Suppressor macrophage treated with lipopolysaccharide for 1 hour (primary cell): Measurements from ENCODE around the gene PCDH7.
A peak's percentile ranks its signal among the peaks of the same experiment; 100 is the strongest.

Experiments
- DNase-seq, 3 donors: peaks; one replicate each; pipeline ENCODE4 v3.0.0-alpha.2; 2020 to 2022

PCDH7 gene

GRCh38 chr4:30727409-30727808 lies 7.2 kb downstream of the PCDH7 start:
- DNase-seq: no peak

GRCh38 chr4:30728311-30728710 lies 8.1 kb downstream of the PCDH7 start:
- no peak for DNase-seq

DNA sequence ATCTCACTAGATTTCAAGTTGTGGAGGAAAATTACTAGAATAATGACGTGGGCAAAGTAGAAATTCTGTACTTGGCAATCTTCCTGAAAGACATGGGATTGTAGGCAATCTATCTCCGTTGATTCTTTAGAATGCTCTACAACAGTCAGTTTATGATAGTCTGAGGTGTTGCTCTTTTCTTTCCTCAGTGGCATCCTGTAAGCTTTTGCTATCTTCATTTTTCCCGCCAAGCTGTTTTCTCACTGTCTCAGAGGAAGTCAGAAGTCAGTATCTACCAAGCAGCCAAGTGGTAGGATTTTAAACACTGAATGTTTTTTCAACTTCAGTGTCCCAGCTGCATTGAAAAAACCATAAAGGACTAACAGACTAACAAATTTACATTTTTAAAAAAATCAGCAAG lies 23.7 kb downstream of the PCDH7 start:
- no peak for DNase-seq

GRCh38 chr4:30744386-30744785 lies 24.2 kb downstream of the PCDH7 start:
- no peak for DNase-seq

GRCh38 chr4:30744957-30745640 lies 24.9 kb downstream of the PCDH7 start:
- no peak for DNase-seq

DNA sequence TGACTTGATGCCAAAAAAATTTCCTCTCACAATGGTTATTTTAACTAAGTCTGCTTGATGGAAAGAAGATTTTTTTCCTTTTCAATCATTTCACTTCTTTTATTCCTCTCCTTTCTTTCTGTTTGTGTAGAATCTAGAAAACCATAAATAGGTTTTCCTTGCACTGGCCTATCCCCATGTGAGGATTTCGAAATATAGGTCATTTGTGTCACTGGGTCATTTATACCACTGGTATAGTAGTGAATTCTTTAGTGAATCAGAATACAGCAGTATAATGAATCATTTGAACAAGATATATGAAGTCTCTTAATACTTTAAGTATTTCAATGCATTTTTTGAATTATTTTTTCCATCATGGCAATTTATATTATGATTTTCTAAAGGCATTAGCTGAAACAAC lies 26.6 kb downstream of the PCDH7 start:
- DNase-seq: no peak

- no peak for DNase-seq
Observed at GRCh38 chr4:30753316-30753715, 33.1 kb downstream of the PCDH7 start.

DNA sequence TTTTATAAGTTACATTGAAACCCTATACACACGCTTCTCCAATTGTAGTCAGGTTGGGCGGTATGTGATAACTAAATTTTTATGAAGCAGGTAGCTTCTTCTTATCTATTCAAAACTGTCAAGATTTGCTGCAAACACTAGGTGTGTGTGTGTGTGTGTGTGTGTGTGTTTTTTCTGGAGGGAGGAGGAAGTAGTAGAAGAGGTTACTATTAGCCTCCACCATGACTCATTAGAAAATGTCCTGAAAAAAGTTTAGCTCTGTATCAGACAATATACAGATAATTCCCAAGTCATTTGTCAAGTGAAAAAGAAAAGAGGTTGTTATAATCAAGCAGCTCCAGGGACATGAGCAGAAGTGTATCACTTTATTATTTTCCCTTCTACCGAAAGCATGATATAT lies 33.9 kb downstream of the PCDH7 start:
- peak in 1 of 3 donors; percentile 2 for DNase-seq

- no peak for DNase-seq
Observed at GRCh38 chr4:30755346-30755745, 35.2 kb downstream of the PCDH7 start.

DNA sequence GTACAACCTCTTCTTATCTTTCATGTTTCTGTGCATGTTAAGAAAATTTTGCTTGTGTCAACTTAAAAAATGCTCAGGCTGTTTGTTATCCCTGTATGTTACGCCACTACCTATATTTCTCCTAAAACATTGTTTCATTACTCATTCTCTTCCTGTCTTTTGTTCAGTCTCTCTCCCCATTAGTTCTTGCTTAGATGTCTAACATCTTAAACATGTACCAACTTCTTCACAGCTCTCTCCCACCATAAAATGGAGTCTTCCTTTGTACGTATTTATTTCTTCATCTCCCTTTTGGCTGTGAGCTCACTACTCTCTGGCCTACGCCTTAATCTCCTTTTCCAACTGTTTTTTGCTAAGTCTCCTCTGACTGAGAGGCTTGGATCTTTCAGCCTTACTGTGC lies 36.4 kb downstream of the PCDH7 start:
- DNase-seq: no peak

DNA sequence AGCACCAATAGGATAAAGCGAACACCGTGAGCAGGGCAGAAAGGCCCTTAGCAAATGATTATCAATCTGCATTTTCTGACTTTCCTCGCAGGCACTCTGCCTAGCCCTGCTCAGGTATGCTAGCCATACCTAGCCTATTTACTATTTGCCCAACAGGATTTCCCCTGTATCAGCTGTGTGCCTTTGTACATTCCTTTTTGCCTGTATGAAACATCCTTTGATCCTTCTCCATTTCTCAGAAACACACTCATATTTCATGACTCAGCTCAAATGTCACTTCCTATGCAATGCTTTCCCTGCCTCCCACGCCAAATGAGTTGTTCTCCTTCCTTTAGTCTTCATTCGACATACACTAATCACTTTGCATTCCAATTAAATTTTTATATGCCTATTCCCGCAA lies 37.2 kb downstream of the PCDH7 start:
- peak; percentile 12 to 60 (median 33) for DNase-seq

DNA sequence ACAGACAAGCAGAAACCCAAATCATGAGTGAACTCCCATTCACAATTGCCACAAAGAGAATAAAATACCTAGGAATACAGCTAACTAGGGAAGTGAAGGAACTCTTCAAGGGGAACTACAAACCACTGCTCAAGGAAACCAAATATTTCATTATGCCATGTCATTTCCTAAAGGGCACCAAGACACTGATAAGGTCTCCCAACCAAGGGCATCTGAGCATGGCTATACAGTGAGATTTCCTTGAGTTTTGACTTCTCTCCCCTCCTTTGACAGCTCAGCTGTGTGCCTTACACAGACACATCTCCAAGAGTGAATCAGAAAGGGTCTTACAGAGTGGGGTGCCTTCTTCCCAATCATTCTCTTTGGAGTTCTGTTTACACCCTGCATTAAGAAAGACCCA lies 40.4 kb downstream of the PCDH7 start:
- DNase-seq: no peak

GRCh38 chr4:30763321-30763727 lies 43.2 kb downstream of the PCDH7 start:
- no peak for DNase-seq

GRCh38 chr4:30765022-30765421 lies 44.9 kb downstream of the PCDH7 start:
- DNase-seq: no peak

DNA sequence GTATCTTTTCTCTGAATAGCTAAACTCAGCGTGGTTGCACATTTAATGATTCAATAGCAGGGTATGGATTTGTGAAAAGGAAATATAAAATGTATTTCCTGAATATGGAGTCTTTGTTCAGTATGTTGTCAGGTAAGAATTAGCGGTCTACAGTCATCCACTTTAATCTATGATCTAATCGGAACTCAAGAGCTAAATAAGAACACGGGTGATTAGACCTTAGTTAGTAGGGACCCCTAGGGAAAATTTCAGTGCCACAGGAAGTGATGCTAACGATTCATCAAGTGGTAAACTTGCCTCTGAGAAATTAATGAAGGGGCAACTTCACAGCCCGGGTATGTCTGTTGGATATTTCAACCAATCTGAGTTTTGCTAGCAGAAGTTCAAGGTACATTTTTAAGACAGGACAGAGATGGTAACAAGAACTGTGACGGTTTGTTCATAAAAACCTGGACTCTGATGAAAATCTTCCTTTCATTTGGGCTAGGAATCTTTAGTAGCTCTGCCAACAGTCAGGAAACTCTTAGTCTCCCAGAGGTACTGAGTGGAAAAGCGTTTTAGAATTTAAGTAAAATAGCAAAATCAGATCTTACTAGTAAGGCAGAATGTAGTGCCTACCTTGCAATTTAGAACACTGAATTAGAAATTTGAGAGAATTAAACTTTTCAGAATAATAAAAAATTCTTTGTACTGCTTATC lies 47.1 kb downstream of the PCDH7 start:
- DNase-seq: no peak

- DNase-seq: no peak
Observed at GRCh38 chr4:30768277-30768676, 48.1 kb downstream of the PCDH7 start.

DNA sequence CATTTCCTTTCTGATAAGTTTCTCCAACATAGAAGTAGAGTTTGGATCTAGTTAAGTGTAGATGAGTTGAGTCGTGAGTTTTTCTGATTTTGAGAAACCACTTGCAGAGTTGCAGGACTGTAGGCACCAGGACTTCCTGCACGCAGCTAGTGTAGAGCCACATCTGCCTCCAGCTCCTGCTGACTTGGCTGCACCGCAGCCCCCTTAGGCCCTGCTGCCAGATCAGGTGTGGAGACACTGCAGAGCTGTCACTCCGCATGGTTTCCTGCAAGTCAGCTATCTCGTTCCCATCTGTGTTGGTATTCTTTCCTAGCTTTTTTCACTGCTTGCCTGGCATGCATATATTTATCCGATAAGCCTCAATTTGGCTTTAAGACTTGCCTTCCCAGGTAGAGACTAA lies 48.9 kb downstream of the PCDH7 start:
- DNase-seq: no peak

GRCh38 chr4:30770049-30770549 lies 49.9 kb downstream of the PCDH7 start:
- DNase-seq: no peak

DNA sequence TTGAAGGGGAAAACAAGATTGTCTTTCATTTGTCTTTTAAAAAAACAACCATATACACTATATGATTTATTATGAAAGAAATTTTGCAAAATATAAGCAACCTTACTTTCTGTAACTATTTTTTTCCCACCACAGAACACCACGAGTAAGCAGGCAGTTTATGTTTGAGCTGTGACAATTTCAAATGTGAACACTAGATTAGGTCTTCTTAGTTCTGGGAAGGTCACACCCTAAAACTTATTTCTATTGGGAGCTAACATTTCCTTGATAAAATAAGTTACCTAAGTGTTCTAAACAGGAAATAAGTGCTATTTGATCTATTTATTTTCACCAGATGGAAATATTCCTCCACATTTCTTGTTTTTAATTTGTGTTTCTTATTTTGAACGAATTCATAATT lies 50.6 kb downstream of the PCDH7 start:
- no peak for DNase-seq

DNA sequence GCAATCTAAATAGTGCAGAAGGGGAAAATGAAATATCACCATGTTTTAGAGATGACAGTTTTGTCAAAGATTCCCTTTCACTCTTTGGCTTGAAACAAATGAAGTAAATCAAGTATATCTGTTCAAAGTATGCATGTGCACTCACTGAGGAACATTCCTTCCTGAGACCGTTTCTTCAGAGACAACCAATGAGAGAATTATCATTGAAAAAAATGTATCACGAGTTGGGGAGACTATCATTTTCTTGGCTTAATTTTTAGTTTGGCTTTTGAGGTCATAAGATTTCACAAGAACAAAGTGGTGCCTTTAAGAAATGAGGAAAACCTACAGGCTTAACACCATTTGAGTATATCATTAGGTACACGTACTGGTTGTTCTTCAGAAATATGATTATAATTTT lies 56.3 kb downstream of the PCDH7 start:
- no peak for DNase-seq

DNA sequence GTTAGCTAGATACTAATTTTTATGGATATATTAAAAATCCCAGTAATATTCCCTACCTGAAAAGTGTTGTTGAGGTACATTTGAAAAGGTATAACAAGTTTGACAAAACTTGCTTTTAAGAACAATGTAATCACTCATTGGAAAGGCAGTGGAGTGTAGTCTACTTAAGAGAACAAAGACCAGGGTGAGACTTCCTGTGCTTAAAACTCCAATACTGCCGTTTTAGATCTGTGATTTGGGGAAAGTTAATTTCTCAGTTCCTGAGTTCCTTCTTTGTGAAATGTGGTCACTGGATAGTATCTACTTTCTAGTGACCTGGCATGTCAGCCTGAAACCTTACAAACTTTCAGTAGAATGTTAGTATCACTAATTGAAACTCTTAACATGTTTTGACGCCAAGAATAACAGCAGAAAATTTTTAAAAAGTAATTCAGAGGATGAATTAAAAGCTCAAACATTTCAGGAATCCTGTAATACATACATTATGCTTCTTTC lies 56.8 kb downstream of the PCDH7 start:
- no peak for DNase-seq
